GM12878 (cell line): ENCODE data around the gene PLGRKT. TPM values are rescaled to one million over a fixed set of nuclear protein-coding genes. Genes with fewer than 3 reads are reported as not detected.

ENCODE experiments used
- ATAC-seq: fragments of 200-7000 bp; cut with Tn5 transposase; 3 replicates; pipeline ENCODE4 v1.9.1; 2020; ENCODE audit warnings: mild to moderate bottlenecking, moderate library complexity
- BruUV-seq: library from RNA; stranded (reverse); fragments of 400-500 nt; replicated peaks from 2 replicates; lab custom pipeline; 2021; lab: Mats Ljungman, UMichigan
- CTCF ChIA-PET: fragments of 300-600 bp; sonication (Branson Sonifier 250); formaldehyde crosslinking; extraction: SDS; loops from one replicate; lab custom pipeline; 2021; ENCODE audit warnings: inconsistent platforms; lab: Yijun Ruan, JAX
- POLR2A ChIA-PET: fragments of 350-600 bp; formaldehyde crosslinking; extraction: SDS; loops from one replicate; lab custom pipeline; 2021; ENCODE audit warnings: inconsistent platforms; lab: Charles Lee
- RAD21 ChIA-PET: fragments of 300-600 bp; sonication (Branson Sonifier 250); formaldehyde crosslinking; loops from one replicate; lab custom pipeline; 2023; ENCODE audit warnings: antibody characterized with exemption; ENCODE audit not compliant: unreplicated experiment; lab: Charles Lee
- SMC1A ChIA-PET: fragments of 300-600 bp; sonication (Branson Sonifier 250); formaldehyde crosslinking; loops from one replicate; lab custom pipeline; 2023; ENCODE audit not compliant: unreplicated experiment, uncharacterized antibody; lab: Charles Lee
- DNase-seq: peaks from one replicate; pipeline ENCODE4 v3.0.0-alpha.2; 2011; ENCODE audit warnings: low read depth, low spot score
- FAIRE-seq: peaks from 3 replicates; lab custom pipeline; 2011; peaks lifted over from hg19 to GRCh38; lab: Jason Lieb, UNC
- H2AFZ ChIP-seq: 2 replicates; pipeline ENCODE4 v1.6.0; 2011; ENCODE audit warnings: low read depth, low read length, control low read depth; ENCODE audit not compliant: control insufficient read depth
- H3K27ac ChIP-seq: 2 replicates; pipeline ENCODE4 v1.5.1; 2011; ENCODE audit warnings: control low read depth; ENCODE audit not compliant: control insufficient read depth, insufficient read depth
- H3K27me3 ChIP-seq, 2 experiments: replicated peaks in 1 of 2; 2 replicates each; pipeline versions ENCODE4 v1.6.0 to v1.6.1; 2011; ENCODE audit warnings: low read length in 1 of 2; ENCODE audit not compliant: control insufficient read depth in 2 of 2, insufficient read depth in 2 of 2
- H3K36me3 ChIP-seq, 2 experiments: 2 replicates each; pipeline ENCODE4 v1.5.1; 2011; ENCODE audit warnings: low read length in 1 of 2; ENCODE audit not compliant: control insufficient read depth in 2 of 2, insufficient read depth in 2 of 2
- H3K4me1 ChIP-seq: 2 replicates; pipeline ENCODE4 v1.6.1; 2011; ENCODE audit warnings: mild to moderate bottlenecking, low read length, moderate library complexity, mixed read lengths; ENCODE audit not compliant: control insufficient read depth, insufficient read depth
- H3K4me2 ChIP-seq: 2 replicates; pipeline ENCODE4 v1.6.0; 2011; ENCODE audit warnings: control low read depth; ENCODE audit not compliant: control insufficient read depth, insufficient read depth
- H3K4me3 ChIP-seq: fragments of 200-600 bp; sonication (generic); 2 replicates; pipeline ENCODE4 v1.5.1; 2016
- H3K79me2 ChIP-seq: 2 replicates; pipeline ENCODE4 v1.6.0; 2011; ENCODE audit warnings: low read length; ENCODE audit not compliant: control insufficient read depth, insufficient read depth
- H3K9ac ChIP-seq: 2 replicates; pipeline ENCODE4 v1.8.0; 2011; ENCODE audit warnings: low read length, control low read depth, mixed read lengths; ENCODE audit not compliant: control insufficient read depth, insufficient read depth
- H3K9me3 ChIP-seq: replicated peaks from 3 replicates; pipeline ENCODE4 v1.5.1; 2011; ENCODE audit warnings: mild to moderate bottlenecking, low read length; ENCODE audit not compliant: control insufficient read depth, insufficient read depth
- H4K20me1 ChIP-seq: 2 replicates; pipeline ENCODE4 v1.6.0; 2011; ENCODE audit not compliant: control insufficient read depth, insufficient read depth
- GABPA ChIP-seq: IDR thresholded peaks from 2 replicates; pipeline ENCODE4 v1.6.1; 2014; ENCODE audit warnings: antibody characterized with exemption, low read depth, mild to moderate bottlenecking, inconsistent platforms
- IRF4 ChIP-seq: IDR thresholded peaks from 2 replicates; pipeline ENCODE4 v1.6.1; 2011; ENCODE audit warnings: low read depth, low read length
- JUNB ChIP-seq: IDR thresholded peaks from 2 replicates; pipeline ENCODE4 v1.6.1; 2016; ENCODE audit warnings: antibody characterized with exemption, mild to moderate bottlenecking
- NFIC ChIP-seq: IDR thresholded peaks from 2 replicates; pipeline ENCODE4 v1.6.1; 2012; ENCODE audit warnings: low read depth, mild to moderate bottlenecking, inconsistent platforms, low read length, moderate library complexity
- RUNX3 ChIP-seq: IDR thresholded peaks from 2 replicates; pipeline ENCODE4 v1.6.1; 2012; ENCODE audit warnings: low read length, inconsistent platforms
- WGBS: methylation state at CpG from one replicate; pipeline ENCODE4 v1.1.6; 2016; ENCODE audit warnings: low lambda C conversion rate; ENCODE audit not compliant: insufficient replicate concordance, insufficient coverage; ENCODE audit errors: missing lambda C conversion rate; 5-methylcytosine and 5-hydroxymethylcytosine counted together
- in situ Hi-C: fragments of 300-500 bp; cut with MboI; formaldehyde crosslinking; loops from 9 replicates; pipeline ENCODE4 v1.14.3; 2018; ENCODE audit warnings: mixed read lengths
- intact Hi-C: fragments of 100-400 bp; cut with micrococcal nuclease; formaldehyde crosslinking; loops from one replicate; pipeline ENCODE4 v1.14.2; 2022; ENCODE audit not compliant: unreplicated experiment
- polyA plus RNA-seq, 11 experiments: library from polyadenylated mRNA; depleted of rRNA in 4 of 11; unstranded in 6 of 11; stranded (reverse) in 5 of 11; fragments of >200 nt; fragmentation: Nextera tagmentation in 4 of 11; fragmentation: Illumina TruSeq in 1 of 11; extraction: Ambion mirVana in 4 of 11; extraction: Trizol in 1 of 11; gene quantifications; 1 replicate in 1 of 11; 2 replicates in 10 of 11; pipeline versions ENCODE4 v1.2.1 to v1.2.3, GENCODE V29; 2011 to 2016; ENCODE audit warnings: inconsistent platforms in 2 of 11, missing spikeins in 2 of 11, low read depth in 1 of 11
- total RNA-seq, 4 experiments: library from RNA; depleted of rRNA in 3 of 4; stranded (reverse); fragments of >200 nt in 3 of 4; fragmentation: Illumina TruSeq in 1 of 4; extraction: Trizol in 1 of 4; gene quantifications; 2 replicates each; pipeline versions ENCODE4 v1.2.1 to v1.2.3, GENCODE V29; 2013 to 2021
- TF ChIP-seq, protein P1 (sequence below): IDR thresholded peaks from 2 replicates; pipeline ENCODE4 v1.6.1; 2011; ENCODE audit warnings: borderline replicate concordance, low read depth, mild to moderate bottlenecking, moderate library complexity, low read length; ENCODE audit not compliant: insufficient read depth, poor library complexity, severe bottlenecking
- TF ChIP-seq, protein P2 (sequence below): IDR thresholded peaks from 2 replicates; pipeline ENCODE4 v1.6.1; 2012; ENCODE audit warnings: improper control_type of control experiment, low read depth, low read length; ENCODE audit not compliant: insufficient replicate concordance
- TF ChIP-seq, protein P3 (sequence below): fragments of 450-650 bp; IDR thresholded peaks from 2 replicates; pipeline ENCODE4 v1.6.1; 2017; ENCODE audit warnings: mild to moderate bottlenecking, low read depth, inconsistent platforms; ENCODE audit not compliant: poor library complexity, severe bottlenecking
- TF ChIP-seq, protein P4 (sequence below): IDR thresholded peaks from 2 replicates; pipeline ENCODE4 v1.6.1; 2012; ENCODE audit warnings: low read length, inconsistent platforms

Gene PLGRKT
- total and polyA plus RNA-seq, 10 of the 15 experiments (the other 5 are each of a cell fraction or from before 2014, with no cell fraction given), result 25.2 to 72.3 (median 38.4) TPM

DNA sequence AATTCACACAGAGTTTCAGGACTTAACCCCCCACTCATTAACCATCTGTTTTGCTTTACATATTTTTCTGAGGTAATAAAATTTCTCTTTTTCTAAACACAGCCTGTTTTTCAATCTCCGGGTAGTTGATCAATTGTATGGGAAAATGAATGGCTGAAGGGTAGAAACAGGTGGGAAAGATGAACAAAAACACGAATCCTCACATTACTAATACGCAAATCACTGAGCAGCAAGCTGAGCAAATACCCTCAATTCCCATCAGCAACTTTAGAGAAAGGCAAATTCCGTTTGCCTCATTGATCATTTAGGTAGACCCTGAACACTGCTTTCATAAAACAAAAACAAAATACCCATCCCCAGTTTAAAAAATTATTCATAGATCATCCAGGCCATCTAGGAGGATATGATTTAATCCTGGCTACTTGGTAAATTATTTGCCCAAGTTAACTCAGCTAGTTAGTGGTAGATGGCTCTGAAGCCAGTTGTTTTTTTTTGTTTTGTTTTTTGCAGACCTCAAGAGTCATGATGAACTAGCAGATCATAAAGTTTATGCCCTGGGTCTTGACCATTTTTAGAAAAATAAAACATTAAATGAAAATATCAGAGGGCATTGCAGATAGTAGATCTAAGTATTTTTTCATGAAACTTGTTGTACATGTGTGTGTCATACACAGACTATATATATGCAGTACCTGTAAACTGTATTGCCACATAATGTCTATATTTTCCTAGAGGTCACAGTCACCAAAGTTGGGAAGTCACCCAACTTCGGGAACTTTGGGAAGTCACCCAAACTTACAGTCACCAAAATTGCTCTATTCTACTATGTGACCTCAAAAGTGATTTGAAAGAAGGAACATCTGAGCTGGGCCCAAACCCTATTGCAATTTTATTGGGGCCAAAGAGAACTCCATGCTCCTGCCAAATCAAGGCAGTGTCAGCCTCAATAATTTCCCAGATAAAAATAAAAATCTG lies 11.0 kb upstream of the PLGRKT start:
- Histone ChIP-seq H3K9ac (peak overlapping the region; percentile 82), H3K4me2 (peak overlapping the region; percentile 97), H3K4me3 (peak overlapping the region; percentile 72), H3K27me3 (no peaks in the 10 kb centered on the region), H3K27ac (peak overlapping the region; percentile 97), H3K79me2 (peaks cover 44% of the 10 kb centered on the region), H2AFZ (peak overlapping the region; percentile 65), H3K36me3 (no peaks in the 10 kb centered on the region; a peak in 1 of 4 replicates), H4K20me1 (no peaks in the 10 kb centered on the region), H3K4me1 (peaks cover 44% of the 10 kb centered on the region), H3K9me3 (no peaks in the 10 kb centered on the region)
- intact Hi-C loops (loop anchor here (1.0 to 10.0 kb wide), 2 partner anchors 10 to 784 kb away; partner anchors contain the start of genes PLPP6 and SPATA6L), in situ Hi-C loops (no loop called here)
- TF ChIP-seq JUNB (peak; percentile 73), IRF4 (peak; percentile 49; the same call in 1 of the 2 replicates), NFIC (peak; percentile 27; the same call in 1 of the 2 replicates), RUNX3 (0 out of 2 replicates have a peak, but pooled peaks have one; percentile 10), GABPA (no peak)
- TF ChIP-seq, protein P1, sequence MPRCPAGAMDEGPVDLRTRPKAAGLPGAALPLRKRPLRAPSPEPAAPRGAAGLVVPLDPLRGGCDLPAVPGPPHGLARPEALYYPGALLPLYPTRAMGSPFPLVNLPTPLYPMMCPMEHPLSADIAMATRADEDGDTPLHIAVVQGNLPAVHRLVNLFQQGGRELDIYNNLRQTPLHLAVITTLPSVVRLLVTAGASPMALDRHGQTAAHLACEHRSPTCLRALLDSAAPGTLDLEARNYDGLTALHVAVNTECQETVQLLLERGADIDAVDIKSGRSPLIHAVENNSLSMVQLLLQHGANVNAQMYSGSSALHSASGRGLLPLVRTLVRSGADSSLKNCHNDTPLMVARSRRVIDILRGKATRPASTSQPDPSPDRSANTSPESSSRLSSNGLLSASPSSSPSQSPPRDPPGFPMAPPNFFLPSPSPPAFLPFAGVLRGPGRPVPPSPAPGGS, result peak; percentile 84
- TF ChIP-seq, protein P2, sequence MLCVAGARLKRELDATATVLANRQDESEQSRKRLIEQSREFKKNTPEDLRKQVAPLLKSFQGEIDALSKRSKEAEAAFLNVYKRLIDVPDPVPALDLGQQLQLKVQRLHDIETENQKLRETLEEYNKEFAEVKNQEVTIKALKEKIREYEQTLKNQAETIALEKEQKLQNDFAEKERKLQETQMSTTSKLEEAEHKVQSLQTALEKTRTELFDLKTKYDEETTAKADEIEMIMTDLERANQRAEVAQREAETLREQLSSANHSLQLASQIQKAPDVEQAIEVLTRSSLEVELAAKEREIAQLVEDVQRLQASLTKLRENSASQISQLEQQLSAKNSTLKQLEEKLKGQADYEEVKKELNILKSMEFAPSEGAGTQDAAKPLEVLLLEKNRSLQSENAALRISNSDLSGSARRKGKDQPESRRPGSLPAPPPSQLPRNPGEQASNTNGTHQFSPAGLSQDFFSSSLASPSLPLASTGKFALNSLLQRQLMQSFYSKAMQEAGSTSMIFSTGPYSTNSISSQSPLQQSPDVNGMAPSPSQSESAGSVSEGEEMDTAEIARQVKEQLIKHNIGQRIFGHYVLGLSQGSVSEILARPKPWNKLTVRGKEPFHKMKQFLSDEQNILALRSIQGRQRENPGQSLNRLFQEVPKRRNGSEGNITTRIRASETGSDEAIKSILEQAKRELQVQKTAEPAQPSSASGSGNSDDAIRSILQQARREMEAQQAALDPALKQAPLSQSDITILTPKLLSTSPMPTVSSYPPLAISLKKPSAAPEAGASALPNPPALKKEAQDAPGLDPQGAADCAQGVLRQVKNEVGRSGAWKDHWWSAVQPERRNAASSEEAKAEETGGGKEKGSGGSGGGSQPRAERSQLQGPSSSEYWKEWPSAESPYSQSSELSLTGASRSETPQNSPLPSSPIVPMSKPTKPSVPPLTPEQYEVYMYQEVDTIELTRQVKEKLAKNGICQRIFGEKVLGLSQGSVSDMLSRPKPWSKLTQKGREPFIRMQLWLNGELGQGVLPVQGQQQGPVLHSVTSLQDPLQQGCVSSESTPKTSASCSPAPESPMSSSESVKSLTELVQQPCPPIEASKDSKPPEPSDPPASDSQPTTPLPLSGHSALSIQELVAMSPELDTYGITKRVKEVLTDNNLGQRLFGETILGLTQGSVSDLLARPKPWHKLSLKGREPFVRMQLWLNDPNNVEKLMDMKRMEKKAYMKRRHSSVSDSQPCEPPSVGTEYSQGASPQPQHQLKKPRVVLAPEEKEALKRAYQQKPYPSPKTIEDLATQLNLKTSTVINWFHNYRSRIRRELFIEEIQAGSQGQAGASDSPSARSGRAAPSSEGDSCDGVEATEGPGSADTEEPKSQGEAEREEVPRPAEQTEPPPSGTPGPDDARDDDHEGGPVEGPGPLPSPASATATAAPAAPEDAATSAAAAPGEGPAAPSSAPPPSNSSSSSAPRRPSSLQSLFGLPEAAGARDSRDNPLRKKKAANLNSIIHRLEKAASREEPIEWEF, result peak; percentile 92
- TF ChIP-seq, protein P3, sequence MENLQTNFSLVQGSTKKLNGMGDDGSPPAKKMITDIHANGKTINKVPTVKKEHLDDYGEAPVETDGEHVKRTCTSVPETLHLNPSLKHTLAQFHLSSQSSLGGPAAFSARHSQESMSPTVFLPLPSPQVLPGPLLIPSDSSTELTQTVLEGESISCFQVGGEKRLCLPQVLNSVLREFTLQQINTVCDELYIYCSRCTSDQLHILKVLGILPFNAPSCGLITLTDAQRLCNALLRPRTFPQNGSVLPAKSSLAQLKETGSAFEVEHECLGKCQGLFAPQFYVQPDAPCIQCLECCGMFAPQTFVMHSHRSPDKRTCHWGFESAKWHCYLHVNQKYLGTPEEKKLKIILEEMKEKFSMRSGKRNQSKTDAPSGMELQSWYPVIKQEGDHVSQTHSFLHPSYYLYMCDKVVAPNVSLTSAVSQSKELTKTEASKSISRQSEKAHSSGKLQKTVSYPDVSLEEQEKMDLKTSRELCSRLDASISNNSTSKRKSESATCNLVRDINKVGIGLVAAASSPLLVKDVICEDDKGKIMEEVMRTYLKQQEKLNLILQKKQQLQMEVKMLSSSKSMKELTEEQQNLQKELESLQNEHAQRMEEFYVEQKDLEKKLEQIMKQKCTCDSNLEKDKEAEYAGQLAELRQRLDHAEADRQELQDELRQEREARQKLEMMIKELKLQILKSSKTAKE, result no peak
- TF ChIP-seq, protein P4, sequence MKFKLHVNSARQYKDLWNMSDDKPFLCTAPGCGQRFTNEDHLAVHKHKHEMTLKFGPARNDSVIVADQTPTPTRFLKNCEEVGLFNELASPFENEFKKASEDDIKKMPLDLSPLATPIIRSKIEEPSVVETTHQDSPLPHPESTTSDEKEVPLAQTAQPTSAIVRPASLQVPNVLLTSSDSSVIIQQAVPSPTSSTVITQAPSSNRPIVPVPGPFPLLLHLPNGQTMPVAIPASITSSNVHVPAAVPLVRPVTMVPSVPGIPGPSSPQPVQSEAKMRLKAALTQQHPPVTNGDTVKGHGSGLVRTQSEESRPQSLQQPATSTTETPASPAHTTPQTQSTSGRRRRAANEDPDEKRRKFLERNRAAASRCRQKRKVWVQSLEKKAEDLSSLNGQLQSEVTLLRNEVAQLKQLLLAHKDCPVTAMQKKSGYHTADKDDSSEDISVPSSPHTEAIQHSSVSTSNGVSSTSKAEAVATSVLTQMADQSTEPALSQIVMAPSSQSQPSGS, result peak; percentile 85
- ATAC-seq, result no peak
- FAIRE-seq, result peak; percentile 80
- CTCF ChIA-PET, result interaction anchor here (0.7 to 4.6 kb wide), 24 partner anchors 9 to 689 kb away, joined by 3 to 172 read pairs (median 8); partner anchors contain the start of genes JAK2, PDCD1LG2 and PLGRKT
- RAD21 ChIA-PET, result interaction anchor here (1.1 to 5.3 kb wide), 21 partner anchors 9 to 708 kb away, joined by 3 to 149 read pairs (median 17); partner anchors contain the start of genes AK3, PDCD1LG2 and PLGRKT
- no peak for DNase-seq
- BruUV-seq, result no TSS peak
- 1% methylated on average over 5 of the region's 5 CpGs for whole genome bisulfite sequencing
- POLR2A ChIA-PET, result interaction anchor here (0.5 to 5.5 kb wide), 20 partner anchors 10 to 656 kb away, joined by 3 to 66 read pairs (median 7); partner anchors contain the start of genes PDCD1LG2, PLGRKT and RIC1
- SMC1A ChIA-PET, result interaction anchor here (0.7 to 5.6 kb wide), 32 partner anchors 9 to 179 kb away, joined by 3 to 161 read pairs (median 10); partner anchors contain the start of genes PDCD1LG2 and PLGRKT
